GM19099 (cell line): Measurements from ENCODE around the gene NAV2.

Experiments used
- POLR2A ChIP-seq: IDR thresholded peaks from 3 replicates; pipeline ENCODE4 v1.6.1; 2011; ENCODE audit warnings: low read depth; ENCODE audit not compliant: insufficient read length; ENCODE audit errors: extremely low read depth

Gene NAV2

DNA sequence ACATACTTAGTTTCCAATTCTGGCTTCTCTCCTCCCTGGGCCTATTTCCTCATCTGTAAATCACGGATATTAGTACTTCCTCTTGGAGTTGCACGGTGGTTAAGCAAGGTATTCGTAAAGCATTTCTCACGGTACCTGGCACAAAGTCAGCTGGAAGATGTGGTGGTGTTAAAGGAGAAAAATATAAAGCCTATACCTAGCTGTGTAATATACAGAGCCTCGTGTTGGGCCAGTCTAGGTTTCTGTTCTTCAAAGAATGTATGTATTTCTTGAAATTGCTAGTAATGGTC, 400.5 kb downstream of the NAV2 start:
- no peak for TF ChIP-seq POLR2A

DNA sequence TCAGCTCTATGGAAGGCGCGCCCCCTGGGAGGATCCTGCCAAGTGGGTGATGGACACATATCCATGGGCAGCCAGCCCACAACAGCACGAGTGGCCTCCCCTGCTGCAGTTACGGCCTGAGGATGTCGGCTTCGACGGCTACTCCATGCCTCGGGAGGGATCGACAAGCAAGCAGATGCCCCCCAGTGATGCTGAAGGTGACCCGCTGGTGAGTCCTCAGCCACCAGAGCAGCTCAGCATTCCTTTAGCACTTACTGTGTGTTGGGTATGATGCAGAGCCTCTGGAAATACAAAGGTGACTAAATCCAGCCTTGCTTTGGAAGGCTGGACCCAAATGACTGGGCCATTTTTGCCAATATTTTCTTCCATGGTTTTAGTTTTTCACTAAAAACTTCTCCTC, 402.0 kb downstream of the NAV2 start:
- TF ChIP-seq POLR2A, result no peak

DNA sequence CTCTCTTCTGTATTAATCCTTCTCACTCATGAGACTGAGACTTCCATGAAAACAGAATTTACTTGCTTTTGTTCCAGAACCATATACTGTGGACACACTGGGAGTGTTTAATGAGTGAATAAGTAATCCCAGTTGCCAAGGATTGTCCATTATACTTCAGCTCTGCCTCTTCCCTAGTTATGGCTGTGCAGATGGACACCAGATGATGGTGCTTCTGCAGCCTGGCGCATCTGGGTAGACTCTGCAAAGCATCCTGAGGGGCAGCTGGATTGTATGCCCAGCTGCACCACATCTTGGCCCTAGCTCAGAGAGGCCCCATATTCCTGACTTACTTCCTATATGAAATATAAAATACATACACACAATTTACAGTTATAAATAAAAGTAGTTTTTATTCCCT, 404.2 kb downstream of the NAV2 start:
- TF ChIP-seq POLR2A, result no peak

DNA sequence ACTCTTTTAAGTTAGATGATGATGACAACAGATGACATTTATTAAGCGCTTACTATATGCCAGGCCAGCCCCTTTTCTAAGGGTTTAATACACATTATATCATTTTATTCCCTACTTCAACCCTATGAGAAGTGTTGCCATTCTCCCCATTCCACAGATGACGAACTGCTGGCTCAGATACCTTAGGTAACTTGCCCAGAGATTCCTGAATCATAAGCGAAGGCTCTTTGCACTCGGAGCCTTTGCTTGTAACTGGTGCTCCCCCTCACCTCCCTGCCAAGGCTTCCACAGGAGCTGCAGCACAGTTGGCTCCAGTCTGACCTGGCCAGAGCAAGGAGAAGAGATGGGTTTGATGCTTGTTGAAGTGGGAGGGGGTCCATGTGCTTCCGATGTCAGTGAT, 404.7 kb downstream of the NAV2 start:
- TF ChIP-seq POLR2A, result no peak

GRCh38 chr11:20118209-20118608, 405.6 kb downstream of the NAV2 start:
- TF ChIP-seq POLR2A, result no peak

- TF ChIP-seq POLR2A, result no peak
These were observed 406.7 kb downstream of the NAV2 start for GRCh38 chr11:20119315-20119714.

GRCh38 chr11:20120134-20120925, 407.7 kb downstream of the NAV2 start:
- no peak for TF ChIP-seq POLR2A

GRCh38 chr11:20122131-20122530, 409.5 kb downstream of the NAV2 start:
- TF ChIP-seq POLR2A, result no peak

DNA sequence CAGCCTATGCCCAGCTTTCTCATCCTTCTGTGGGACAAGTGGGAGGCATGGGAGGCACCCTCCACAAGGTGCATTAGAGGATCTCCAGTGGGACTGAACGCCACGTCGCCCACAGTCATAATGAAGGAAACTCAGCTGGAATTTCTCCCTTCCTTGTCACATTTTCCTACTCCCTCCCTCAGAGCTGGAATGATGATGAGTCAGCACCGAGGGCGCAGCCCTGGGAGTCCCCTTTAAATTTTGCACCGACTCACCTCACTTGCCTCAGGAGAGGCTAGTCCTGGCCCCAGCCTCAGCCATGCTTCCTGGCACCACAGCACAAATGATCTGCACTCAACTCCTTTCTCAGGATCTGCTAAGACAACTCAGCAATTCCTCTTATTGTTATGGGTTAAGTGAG, 413.3 kb downstream of the NAV2 start:
- TF ChIP-seq POLR2A, result no peak

DNA sequence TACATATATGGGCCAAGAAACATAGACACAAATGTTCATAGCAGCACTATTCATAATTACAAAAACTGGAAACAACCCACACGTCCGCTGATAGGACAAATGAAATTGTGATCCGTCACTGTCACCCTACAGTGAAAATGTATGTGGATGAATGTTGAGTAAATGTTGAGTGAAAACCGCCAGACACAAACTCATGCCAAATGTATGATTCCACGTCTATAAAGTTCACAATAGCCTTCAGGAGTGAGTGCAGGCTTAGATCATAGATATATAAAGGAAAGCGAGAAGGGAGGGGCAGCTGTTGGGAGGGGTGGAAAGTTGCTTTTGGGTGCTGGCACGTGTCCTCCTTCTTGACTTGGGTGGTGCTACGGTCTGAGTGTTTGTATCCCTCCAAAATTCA, 414.1 kb downstream of the NAV2 start:
- TF ChIP-seq POLR2A, result no peak

- TF ChIP-seq POLR2A, result no peak
These were observed 415.3 kb downstream of the NAV2 start for GRCh38 chr11:20127671-20128527.

- TF ChIP-seq POLR2A, result no peak
These were observed 417.0 kb downstream of the NAV2 start for GRCh38 chr11:20129665-20130064.

GRCh38 chr11:20131788-20132666, 419.4 kb downstream of the NAV2 start:
- no peak for TF ChIP-seq POLR2A

DNA sequence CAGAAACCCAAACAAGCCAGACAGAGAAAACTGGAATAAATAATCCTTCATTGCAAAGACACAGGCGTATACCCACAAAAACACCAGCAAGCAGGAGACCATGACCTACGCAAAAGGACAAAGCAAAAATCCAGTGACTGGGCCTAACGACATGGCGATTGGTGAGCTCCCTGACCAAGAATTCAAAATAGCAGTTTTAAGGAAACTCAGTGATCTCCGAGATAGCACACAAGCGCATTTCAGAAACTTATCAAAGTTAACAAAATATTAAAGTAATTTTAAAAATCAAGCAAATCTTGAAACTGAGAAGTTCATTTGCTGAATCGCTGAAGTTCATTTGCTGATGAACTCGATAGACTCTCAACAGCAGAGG, 420.0 kb downstream of the NAV2 start:
- no peak for TF ChIP-seq POLR2A

- TF ChIP-seq POLR2A, result no peak
These were observed 422.5 kb downstream of the NAV2 start for GRCh38 chr11:20134991-20135736.
